ENCODE results near the gene GALNT17. TPM values are rescaled to one million over a fixed set of nuclear protein-coding genes. Genes with fewer than 3 reads are reported as not detected.

Gene GALNT17
- total and polyA plus RNA-seq, 12 donors, result 0.94 to 37.5 (median 8.1) TPM

DNA sequence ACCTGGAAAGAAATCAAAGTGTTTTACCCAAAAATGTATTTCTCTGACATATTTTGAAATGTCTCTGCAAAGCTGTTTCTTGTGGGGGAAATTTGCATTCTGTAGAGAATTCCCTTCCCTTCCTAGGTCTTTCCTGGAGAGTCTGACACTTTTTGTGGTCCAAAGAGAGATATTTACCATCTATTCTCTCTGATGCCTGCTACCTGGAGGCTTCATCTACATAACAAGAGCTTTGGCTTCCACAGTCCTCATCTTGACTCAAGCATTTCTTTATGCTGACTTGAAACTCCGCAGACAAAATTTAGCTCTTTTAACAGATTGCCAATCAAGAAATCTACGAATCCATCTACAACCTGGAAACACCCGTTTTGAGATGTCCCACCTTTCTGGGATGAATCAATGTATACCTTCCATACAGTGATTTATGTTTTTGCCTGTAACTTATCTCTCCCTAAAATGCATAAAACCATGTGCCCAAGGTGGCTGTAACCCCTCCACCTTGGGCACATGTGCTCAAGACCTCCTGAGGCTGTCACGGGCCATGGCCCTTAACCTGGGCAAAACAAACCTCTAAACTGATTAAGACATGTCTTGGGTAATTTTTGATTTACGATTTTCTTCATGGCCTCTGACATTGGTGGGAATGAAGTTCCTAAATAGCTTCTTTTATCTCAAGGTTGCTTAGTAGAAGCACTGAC lies 334.7 kb downstream of the GALNT17 start:
- H3K36me3 ChIP-seq (replicated peaks in 1 of 2), result no peaks in the 10 kb centered on the region
- H3K4me3 ChIP-seq, result no peak overlapping the region
- H3K4me1 ChIP-seq (replicated peaks in 1 of 2), result peaks cover 15 to 19% of the 10 kb centered on the region in 2 donors
- WGBS, 4 donors, result 69 to 77% (median 74%) methylated on average over 5 of the region's 5 CpGs
- H3K27ac ChIP-seq, result no peak overlapping the region
- no peak for DNase-seq
- intact Hi-C loops (cut with DNase I), result no loop called here
- H3K9me3 ChIP-seq (replicated peaks in 1 of 3), result no peaks in the 10 kb centered on the region
- TF ChIP-seq POLR2A (IDR thresholded peaks at IDR 0.05), result no peak
- TF ChIP-seq, protein P1, sequence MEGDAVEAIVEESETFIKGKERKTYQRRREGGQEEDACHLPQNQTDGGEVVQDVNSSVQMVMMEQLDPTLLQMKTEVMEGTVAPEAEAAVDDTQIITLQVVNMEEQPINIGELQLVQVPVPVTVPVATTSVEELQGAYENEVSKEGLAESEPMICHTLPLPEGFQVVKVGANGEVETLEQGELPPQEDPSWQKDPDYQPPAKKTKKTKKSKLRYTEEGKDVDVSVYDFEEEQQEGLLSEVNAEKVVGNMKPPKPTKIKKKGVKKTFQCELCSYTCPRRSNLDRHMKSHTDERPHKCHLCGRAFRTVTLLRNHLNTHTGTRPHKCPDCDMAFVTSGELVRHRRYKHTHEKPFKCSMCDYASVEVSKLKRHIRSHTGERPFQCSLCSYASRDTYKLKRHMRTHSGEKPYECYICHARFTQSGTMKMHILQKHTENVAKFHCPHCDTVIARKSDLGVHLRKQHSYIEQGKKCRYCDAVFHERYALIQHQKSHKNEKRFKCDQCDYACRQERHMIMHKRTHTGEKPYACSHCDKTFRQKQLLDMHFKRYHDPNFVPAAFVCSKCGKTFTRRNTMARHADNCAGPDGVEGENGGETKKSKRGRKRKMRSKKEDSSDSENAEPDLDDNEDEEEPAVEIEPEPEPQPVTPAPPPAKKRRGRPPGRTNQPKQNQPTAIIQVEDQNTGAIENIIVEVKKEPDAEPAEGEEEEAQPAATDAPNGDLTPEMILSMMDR (IDR thresholded peaks at IDR 0.05), result no peak
- H3K27me3 ChIP-seq, result no peaks in the 10 kb centered on the region

DNA sequence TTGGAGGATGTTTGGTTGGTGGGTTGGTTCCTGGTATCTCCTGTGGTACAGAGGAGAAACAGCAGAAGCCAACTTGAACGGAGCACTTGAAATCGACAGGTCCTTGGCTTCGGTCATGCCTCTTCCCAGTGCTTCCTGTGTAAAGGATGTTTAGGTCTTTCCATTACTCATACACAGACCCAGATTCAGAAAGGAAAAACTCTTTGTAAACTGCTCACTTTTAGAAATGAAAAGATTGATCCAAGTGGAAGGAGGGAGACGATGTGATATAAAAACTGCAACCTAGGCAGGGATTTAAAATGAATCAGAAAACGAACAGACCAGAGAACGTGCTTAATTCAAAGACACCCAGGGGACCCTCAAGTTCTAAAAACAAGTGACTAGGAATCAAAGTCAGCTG lies 338.4 kb downstream of the GALNT17 start:
- no peak overlapping the region for H3K27ac ChIP-seq
- H3K4me3 ChIP-seq, result no peak overlapping the region
- intact Hi-C loops (cut with DNase I), result no loop called here
- WGBS, 4 donors, result 63 to 73% (median 72%) methylated on average over 6 of the region's 6 CpGs
- DNase-seq, result no peak
- TF ChIP-seq POLR2A (IDR thresholded peaks at IDR 0.05), result no peak
- TF ChIP-seq, protein P1 (IDR thresholded peaks at IDR 0.05), result no peak
- H3K4me1 ChIP-seq (replicated peaks in 1 of 2), result peaks cover 8 to 9% of the 10 kb centered on the region in 2 donors
- H3K36me3 ChIP-seq (replicated peaks in 1 of 2), result no peaks in the 10 kb centered on the region
- no peaks in the 10 kb centered on the region for H3K9me3 ChIP-seq (replicated peaks in 1 of 3)
- no peaks in the 10 kb centered on the region for H3K27me3 ChIP-seq

DNA sequence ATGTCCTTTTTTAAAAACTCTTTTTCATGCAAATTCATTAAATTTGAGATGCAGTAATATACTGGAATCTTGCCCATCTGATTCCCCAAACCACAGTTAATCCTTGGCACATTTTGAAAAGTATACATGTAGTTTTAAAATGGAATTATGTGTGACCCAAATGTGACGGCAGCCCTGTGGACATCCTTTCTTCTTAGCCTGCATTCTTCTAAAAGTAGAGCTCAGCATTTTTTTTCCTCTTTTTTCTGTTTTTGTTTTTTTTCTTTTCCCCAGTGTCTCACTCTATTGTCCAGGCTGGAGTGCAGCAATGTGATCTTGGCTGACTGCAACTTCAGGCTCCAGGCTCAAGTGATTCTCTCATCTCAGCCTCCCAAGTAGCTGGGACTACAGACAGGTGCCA lies 338.9 kb downstream of the GALNT17 start:
- Histone ChIP-seq H3K4me1 (replicated peaks in 1 of 2) (peaks cover 5 to 6% of the 10 kb centered on the region in 2 donors), H3K27ac (no peak overlapping the region), H3K36me3 (replicated peaks in 1 of 2) (no peaks in the 10 kb centered on the region), H3K4me3 (no peak overlapping the region), H3K9me3 (replicated peaks in 1 of 3) (no peaks in the 10 kb centered on the region), H3K27me3 (no peaks in the 10 kb centered on the region)
- no peak for TF ChIP-seq POLR2A (IDR thresholded peaks at IDR 0.05)
- TF ChIP-seq, protein P1 (IDR thresholded peaks at IDR 0.05), result no peak
- no peak for DNase-seq
- 45 to 58% (median 52%) methylated on average over 1 of the region's 1 CpG for WGBS, 4 donors
- intact Hi-C loops (cut with DNase I), result no loop called here

DNA sequence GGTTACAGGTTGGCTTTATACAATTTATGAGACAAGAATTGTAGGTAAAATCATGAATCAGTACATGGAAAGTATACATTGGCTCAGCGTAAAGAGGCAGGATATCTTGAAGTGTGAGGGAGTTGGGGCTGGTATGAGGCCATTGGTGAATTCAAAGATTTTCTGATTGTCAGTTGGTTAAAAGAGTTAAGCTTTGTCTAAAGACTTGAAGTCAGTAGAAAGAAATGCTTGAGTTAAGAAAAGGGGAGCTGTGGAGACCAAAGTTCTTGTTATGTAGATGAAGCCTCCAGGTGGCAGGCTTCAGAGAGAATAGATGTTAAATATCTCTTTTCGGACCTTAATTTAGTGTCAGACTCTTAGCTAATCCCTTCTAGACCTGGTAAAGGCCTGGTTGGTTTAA lies 341.0 kb downstream of the GALNT17 start:
- H3K36me3 ChIP-seq (replicated peaks in 1 of 2), result no peaks in the 10 kb centered on the region
- H3K27me3 ChIP-seq, result no peaks in the 10 kb centered on the region
- no peak overlapping the region for H3K4me3 ChIP-seq
- 87 to 96% (median 89%) methylated on average over 2 of the region's 2 CpGs for WGBS, 4 donors
- H3K9me3 ChIP-seq (replicated peaks in 1 of 3), result no peaks in the 10 kb centered on the region
- H3K27ac ChIP-seq, result no peak overlapping the region
- TF ChIP-seq POLR2A (IDR thresholded peaks at IDR 0.05), result no peak
- TF ChIP-seq, protein P1 (IDR thresholded peaks at IDR 0.05), result no peak
- DNase-seq, result no peak
- intact Hi-C loops (cut with DNase I), result no loop called here
- no peaks in the 10 kb centered on the region for H3K4me1 ChIP-seq (replicated peaks in 1 of 2)
